ENCODE data around the gene ZC3H12C. TPM values are rescaled to one million over a fixed set of nuclear protein-coding genes. Genes with fewer than 3 reads are reported as not detected.

Gene ZC3H12C
- total RNA-seq, 1 donor from 2014 or later = 11.4 TPM

DNA sequence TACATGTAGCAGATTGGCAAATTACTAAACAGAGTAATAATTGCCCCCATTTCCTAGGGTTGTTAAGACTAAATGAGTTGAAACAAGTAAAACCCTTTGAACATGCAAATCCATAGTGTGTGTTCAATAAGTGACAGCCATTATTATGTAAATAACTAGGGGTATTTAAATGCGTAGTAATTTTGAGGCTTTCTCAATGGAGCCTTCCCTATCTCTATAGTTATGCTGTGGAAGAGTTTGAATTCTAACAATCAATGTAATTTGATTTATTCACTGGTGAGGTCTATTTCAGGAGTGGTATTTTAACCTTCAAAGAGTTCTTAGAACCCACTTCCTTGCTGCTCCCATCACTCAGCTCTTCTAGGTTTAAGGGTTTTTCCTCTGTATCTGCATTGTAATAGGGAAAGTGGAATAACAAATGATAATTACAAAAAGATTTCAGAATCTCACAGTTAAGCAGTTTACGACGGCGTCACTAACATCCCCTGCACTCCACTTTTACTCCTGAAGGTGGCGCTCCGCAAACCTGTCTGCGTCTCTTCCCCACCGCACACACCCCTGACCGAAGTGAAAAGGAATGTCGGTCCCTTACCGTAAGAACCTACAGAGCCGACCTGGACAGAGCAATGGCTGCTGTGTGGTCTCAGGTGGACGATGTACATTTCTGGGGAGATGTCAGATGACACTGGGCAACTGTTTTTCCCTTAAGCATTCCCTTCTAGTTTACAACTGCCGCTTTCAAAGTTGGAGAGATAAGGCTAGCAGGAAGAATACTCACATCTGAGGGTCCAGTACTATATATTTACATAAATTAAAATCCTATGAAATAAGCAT is 80.8 kb downstream of the ZC3H12C start:
- Histone ChIP-seq H3K36me3 (no peaks in the 10 kb centered on the region), H3K4me1 (peaks cover 11% of the 10 kb centered on the region), H3K27ac (peak overlapping the region; percentile 2), H3K9me3 (no peaks in the 10 kb centered on the region), H3K27me3 (ENCODE audit: low read depth) (no peaks in the 10 kb centered on the region), H3K4me3 (peak overlapping the region; percentile 27)
- TF ChIP-seq, protein P1, sequence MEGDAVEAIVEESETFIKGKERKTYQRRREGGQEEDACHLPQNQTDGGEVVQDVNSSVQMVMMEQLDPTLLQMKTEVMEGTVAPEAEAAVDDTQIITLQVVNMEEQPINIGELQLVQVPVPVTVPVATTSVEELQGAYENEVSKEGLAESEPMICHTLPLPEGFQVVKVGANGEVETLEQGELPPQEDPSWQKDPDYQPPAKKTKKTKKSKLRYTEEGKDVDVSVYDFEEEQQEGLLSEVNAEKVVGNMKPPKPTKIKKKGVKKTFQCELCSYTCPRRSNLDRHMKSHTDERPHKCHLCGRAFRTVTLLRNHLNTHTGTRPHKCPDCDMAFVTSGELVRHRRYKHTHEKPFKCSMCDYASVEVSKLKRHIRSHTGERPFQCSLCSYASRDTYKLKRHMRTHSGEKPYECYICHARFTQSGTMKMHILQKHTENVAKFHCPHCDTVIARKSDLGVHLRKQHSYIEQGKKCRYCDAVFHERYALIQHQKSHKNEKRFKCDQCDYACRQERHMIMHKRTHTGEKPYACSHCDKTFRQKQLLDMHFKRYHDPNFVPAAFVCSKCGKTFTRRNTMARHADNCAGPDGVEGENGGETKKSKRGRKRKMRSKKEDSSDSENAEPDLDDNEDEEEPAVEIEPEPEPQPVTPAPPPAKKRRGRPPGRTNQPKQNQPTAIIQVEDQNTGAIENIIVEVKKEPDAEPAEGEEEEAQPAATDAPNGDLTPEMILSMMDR (IDR thresholded peaks at IDR 0.05) = peak; percentile 73
- peak; percentile 90 for ATAC-seq
- intact Hi-C loops (cut with DNase I) = no loop called here
- peak; percentile 78 for DNase-seq

DNA sequence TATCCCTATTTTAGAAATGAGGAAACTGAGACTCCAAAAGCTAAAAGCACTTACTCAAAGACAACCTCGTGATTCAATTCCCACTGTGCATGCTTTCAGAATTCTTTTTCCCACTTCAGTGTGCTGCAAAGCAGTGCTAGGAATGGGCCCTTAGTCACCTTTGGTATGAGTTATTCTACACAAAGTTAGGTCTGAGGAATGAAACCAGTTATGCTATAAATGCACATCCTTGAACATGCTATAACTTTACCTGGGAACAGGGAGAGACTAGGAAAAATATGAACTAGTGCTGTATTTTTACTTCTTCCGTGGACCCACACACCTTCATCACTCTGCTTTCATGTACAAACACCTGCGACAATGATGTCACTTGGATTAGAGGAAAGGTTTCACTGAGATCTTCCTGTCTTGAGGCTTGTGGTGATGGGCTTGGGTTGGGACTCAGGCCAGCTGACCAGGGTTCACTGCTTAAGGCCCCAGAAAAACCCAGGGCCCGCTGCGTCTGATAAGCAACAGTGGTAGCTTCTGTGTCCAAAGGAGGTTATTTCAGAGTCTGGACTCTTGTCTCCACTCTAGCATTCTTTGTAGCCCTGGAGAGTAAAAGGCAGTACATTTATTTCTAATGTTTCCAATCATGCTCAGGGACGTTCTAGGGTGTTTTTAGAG is 81.6 kb downstream of the ZC3H12C start:
- ATAC-seq (peak; percentile 67 to 74), DNase-seq (no peak)
- Histone ChIP-seq H3K4me3 (peak overlapping the region; percentile 27), H3K36me3 (no peaks in the 10 kb centered on the region), H3K4me1 (peaks cover 11% of the 10 kb centered on the region), H3K9me3 (no peaks in the 10 kb centered on the region), H3K27ac (peak overlapping the region; percentile 2), H3K27me3 (ENCODE audit: low read depth) (no peaks in the 10 kb centered on the region)
- intact Hi-C loops (cut with DNase I) = no loop called here
- TF ChIP-seq, protein P1 (IDR thresholded peaks at IDR 0.05) = no peak

DNA sequence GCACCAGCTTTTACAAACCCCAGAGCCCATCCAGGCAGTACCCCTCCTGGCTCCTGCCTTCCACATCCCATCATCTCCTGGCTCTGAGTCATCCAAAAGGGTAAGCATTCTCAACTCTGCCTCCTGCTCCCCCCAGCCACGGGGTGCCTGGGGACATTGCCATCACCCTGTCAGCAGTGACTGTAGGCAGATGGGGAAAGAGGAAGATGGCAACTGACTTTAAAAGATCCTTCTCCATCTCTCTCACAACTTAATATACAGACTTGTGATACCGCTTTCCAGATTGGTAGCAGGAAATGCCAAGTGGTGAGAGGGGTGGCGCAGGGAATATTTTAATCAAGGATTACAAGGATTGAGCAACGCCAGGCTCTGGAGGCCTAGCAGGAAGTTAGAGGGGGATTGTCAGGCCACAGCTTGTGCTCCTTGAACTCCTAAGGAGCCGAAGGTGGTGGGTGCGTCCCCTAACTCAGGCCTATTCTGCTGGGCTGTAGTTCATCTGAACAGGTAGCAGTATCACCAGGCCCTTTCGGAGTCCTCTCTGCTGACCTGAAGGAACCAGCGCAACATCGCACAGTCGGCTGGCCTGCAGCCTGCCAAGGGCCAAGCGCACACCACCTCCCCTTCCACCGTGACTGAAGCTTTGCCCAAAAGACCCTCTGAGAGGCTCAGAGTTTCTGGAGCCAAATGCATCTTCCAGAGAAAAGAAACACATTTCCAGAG is 83.3 kb downstream of the ZC3H12C start:
- Histone ChIP-seq H3K4me1 (peaks cover 11% of the 10 kb centered on the region), H3K4me3 (no peak overlapping the region), H3K9me3 (no peaks in the 10 kb centered on the region), H3K27ac (no peak overlapping the region), H3K36me3 (no peaks in the 10 kb centered on the region), H3K27me3 (ENCODE audit: low read depth) (no peaks in the 10 kb centered on the region)
- intact Hi-C loops (cut with DNase I) = no loop called here
- peak in 1 of 2 donors; percentile 44 for ATAC-seq
- TF ChIP-seq, protein P1 (IDR thresholded peaks at IDR 0.05) = no peak
- no peak for DNase-seq

DNA sequence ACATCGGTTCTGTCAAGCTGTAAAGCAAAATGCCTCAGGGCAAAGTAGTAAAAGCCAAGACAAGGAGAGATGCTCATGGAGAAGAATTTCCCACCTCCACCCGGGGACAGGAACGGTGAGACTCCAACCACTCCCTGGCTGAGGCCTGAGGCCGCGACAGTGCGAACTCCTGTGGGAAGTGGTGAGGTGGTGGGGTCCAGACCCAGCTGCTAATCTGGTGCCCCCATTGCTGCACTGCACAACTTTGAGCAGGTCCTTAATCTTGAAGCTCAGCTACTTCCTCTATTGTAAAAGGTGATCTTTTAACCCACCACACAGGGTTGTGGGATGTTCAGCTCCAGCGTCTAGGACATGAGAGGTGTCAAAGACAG is 83.9 kb downstream of the ZC3H12C start:
- no peaks in the 10 kb centered on the region for H3K27me3 ChIP-seq (ENCODE audit: low read depth)
- ATAC-seq (no peak), DNase-seq (no peak)
- no peaks in the 10 kb centered on the region for H3K36me3 ChIP-seq
- peaks cover 11% of the 10 kb centered on the region for H3K4me1 ChIP-seq
- intact Hi-C loops (cut with DNase I) = no loop called here
- H3K9me3 ChIP-seq = no peaks in the 10 kb centered on the region
- TF ChIP-seq, protein P1 (IDR thresholded peaks at IDR 0.05) = no peak
- no peak overlapping the region for H3K27ac ChIP-seq
- no peak overlapping the region for H3K4me3 ChIP-seq

DNA sequence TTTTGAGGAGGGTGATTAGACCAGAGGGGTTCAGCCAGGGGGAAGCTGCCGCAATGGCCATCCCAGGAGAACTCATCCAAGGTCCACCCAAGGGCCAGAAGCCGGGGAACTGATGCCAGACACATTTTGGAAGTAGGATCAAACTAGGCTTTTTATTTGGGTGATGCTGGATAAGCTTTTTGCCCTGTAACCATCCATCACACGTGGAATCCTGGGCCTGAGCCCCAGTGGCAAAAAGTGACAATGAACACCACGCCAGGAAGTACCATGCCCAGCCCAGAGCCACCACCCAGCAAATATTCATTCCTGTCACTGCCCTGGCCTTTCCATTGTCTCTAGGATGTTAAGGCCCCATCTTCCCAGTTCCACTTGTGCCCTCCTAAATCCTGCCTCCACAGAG is 85.9 kb downstream of the ZC3H12C start:
- Histone ChIP-seq H3K36me3 (no peaks in the 10 kb centered on the region), H3K27me3 (ENCODE audit: low read depth) (no peaks in the 10 kb centered on the region), H3K27ac (no peak overlapping the region), H3K4me1 (peaks cover 7% of the 10 kb centered on the region), H3K9me3 (no peaks in the 10 kb centered on the region), H3K4me3 (no peak overlapping the region)
- TF ChIP-seq, protein P1 (IDR thresholded peaks at IDR 0.05) = no peak
- ATAC-seq (no peak), DNase-seq (no peak)
- intact Hi-C loops (cut with DNase I) = no loop called here
